Islet precursor cell (in vitro differentiated cells): Measurements from ENCODE around the gene IFIT1B.
A peak's percentile ranks its signal among the peaks of the same experiment; 100 is the strongest.
"Not testable (repeated sequence)": the region's sequence is repeated elsewhere in the genome, so short reads cannot be mapped to it uniquely, and the experiment has no call there.

Experiments used
- DNase-seq: peaks from one replicate; pipeline ENCODE4 v3.0.0-alpha.2; 2018

The IFIT1B gene

DNA sequence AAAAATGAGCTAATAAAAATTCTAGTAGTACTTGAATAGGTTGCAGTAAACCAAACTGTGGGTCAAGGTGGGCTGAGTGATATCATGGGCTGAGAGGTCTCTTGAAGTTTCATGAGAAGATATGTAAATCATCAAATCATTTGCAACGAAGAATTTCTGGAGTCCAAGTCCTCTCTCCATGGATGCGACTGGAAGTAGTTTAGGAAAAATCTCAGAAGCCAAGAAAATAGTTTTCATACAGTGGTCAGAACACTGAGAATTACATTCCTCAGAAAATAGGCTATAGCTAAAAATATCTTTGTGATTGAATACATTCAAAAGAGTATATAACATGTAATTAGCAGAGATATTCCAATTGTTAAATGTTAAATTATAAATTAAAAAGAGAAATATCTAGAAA is 10.9 kb downstream of the IFIT1B start:
- DNase-seq = no peak

DNA sequence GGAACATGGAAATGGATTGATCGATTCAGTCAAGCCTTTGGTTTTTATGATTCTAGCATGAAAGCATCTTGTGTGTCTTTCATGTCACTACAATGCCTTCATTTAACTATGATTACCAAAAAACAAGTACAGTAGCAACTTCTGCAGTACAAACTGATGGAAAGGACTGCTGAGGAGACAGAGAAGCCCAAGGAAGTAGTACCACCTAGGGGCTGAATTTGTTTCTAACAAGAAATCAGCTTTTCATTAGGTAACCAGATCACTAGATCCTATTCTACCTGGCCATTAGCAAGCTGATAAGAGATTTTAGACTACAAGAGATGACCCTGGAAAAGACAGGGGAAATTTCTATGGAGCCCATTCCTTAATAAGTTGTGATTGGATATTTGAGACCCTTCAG is 11.4 kb downstream of the IFIT1B start:
- no peak for DNase-seq

DNA sequence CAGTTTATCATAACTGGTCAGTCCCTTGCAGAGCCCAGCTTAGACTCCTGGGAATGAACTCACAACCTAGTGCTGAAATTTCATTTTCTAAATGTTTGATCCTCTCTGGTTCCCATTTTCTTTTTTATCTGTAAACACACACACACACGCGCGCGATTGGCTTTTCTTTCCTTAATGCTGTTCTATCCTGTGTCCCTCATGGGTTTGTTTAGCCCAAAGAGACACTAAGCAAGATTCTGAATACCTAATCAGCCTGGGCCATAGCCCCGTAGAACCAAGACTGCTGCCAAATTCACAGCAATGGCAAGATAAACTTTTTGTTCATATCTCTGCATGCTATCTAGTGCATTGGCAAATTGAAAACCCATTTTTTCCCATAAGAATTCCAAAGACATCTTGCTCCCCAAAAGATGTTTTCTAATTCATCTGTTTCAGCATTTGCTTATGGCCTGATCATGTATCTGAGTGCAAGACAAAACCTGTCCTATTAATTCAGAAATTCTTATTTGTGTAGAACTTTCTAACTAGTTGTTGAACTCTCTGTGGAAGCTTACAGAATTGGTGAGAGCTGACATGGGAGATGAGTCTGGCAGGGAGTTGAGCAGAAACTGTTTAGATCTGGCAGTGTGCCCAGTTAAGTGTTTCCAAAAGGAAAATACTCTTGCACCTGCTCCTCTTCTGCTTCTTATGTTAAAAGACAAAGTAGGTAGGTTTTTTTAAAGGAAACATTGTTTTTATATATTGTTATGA is 12.8 kb downstream of the IFIT1B start:
- no peak for DNase-seq

DNA sequence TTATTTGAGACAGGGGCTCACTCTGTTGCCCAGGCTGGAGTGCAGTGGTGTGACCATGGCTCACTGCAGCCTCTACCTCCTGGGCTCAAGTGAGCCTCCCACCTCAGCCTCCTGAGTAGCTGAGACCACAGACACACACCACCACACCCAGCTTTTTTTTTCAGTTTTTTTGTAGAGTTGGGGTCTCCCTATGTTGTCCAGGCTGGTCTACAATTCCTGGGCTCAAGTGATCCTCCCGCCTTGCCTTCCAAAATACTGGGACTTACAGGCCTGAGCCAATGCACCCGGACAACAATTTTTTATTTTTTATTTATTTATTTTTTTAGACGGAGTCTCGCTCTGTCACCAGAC is 13.3 kb downstream of the IFIT1B start:
- DNase-seq = not testable (repeated sequence)

DNA sequence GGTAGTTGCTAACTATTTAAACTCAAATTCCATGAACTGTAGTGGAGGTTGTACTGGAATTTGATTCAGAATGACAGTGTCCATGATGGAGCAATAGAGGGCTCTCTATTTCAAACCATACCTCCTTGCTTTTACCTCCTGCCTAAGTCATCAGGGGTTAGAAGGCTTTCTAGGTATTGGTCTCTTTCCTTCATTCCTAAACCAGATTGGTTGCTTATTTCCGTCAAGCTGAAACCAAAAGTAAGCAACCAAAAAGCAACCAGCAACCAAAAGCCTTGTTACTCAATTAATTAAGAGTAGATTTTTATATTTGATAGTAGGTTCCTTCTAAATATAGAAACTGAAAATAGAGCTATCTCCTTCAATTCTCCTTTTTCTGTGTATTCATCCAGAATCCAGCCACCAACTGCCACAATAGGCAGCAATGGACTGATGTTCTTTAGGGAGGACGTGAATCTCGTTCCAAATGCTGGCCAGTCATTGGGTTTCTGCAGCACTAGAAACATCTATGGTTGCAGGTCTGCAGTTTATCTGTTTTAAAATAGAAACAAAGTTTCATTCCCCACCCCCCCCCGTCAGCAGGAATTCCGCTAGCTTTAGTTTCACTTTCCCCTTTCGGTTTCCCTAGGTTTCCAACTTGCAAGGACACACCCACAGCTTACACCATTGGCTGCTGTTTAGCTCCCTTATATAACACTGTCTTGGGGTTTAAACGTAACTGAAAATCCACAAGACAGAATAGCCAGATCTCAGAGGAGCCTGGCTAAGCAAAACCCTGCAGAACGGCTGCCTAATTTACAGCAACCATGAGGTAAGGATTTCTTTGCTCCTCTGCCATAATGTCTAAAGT is 14.3 kb downstream of the IFIT1B start, which contains the start of gene IFIT1:
IFIT1 (plus strand) TSS at position 717 of the 850 bp plus-strand sequence; CDS start at position 807, 90 bp downstream.
- DNase-seq = no peak

DNA sequence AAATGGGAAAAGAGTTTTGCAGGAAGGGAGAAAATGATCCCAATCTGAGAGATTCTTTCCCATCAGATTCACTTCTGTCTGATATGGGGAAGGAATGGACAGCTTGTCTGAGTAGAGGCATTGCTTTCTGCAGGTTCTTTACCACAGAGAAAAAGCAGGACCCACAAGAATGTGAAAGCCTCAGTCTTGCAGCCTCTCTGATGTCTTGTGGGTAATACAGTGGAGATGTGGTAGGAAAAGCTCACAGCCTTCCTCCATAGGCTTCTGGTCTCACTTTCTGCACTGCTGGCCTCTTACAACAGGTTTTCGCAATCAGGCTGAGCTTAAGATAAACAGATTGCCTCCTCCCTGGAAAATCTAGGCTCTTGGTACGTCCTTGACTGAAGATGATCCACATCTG is 15.1 kb downstream of the IFIT1B start:
- peak; percentile 72 for DNase-seq

DNA sequence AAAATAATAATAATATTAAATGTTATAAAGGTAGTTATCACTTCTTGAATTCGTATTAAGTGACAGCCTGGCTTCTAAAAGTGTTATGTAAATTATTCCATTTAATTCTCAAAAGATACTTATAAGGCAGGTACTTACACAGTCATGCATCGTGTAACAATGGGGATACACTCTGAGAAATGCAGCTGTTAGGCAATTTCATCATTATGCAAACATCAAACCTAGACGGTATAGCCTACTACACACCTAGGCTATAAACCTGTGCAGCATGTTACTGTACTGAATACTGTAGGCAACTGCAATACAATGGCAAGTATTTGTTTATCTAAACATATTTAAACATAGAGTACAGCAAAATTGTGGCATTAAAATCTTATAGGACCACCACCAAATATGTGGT is 16.0 kb downstream of the IFIT1B start:
- no peak for DNase-seq

DNA sequence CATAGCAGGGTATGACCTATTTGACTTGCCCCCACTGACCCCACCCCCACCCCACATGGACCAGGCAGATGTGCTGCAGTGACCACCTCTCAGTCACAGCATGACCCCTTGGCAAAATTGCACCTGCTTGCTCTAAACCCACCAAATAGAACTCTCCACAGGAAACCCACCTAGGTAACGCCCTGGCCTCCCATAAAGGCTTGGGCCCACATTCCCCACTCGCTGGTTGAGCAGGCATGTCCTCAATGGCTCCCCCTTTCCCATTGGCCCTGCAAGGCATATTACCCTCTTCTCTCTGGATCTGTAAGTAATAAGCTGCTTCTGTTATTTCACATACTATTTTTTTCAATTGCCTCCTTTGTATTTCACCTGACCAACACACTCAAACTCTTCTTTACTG is 17.3 kb downstream of the IFIT1B start:
- no peak for DNase-seq

DNA sequence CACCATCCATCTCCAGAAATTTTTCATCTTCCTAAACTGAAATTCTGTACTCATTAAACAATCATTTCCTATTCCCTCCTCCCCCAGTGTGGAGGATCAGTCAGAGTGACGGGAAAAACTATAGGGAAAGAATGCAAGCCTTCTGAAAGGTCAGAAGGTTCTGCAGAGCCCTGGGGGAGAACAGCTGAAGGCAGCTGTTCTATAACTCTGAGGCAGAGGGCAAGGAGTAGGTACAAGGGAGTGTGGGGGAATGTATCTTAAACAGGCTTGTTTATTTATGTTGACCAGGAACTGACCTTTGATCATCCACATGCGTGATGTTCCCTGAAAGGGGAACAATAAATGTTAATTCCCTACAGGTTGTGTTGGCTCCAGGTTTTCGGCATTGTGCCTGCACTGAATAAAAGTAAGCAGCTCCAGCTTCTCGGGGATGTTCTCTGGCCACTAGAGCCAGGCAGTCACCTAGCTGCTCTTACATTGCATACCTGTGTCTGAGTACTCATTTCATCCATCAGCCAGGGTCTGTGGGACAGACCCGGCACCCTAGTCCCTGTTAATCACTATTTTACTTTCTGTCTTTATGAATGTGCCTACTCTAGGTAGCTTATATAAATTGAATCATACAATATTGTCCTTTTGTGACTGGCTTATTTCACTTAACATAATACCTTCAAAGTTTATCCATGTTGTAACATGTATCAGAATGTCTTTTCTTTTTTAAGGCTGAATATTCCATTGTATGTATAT is 20.3 kb downstream of the IFIT1B start:
- no peak for DNase-seq

DNA sequence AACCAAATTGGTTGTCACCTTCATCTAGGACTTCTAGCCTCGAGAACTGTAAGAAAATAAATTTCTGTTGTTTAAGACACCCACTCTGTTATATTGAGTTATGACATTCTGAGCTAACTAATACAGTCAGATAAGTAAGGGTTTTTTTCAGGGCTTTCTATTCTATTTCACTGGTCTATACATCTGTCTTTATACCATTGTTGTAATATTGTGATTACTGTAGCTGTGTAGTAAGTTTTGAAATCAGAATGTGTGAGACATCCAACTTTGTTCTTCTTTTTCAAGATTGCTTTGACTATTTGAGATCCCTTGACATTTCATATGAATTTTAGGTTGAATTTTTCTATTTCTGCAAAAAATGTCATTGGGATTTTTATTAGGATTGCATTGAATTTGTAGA is 22.1 kb downstream of the IFIT1B start:
- no peak for DNase-seq

DNA sequence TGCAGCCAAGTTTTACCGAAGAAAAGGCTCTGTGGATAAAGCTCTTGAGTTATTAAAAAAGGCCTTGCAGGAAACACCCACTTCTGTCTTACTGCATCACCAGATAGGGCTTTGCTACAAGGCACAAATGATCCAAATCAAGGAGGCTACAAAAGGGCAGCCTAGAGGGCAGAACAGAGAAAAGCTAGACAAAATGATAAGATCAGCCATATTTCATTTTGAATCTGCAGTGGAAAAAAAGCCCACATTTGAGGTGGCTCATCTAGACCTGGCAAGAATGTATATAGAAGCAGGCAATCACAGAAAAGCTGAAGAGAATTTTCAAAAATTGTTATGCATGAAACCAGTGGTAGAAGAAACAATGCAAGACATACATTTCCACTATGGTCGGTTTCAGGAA is 25.2 kb downstream of the IFIT1B start:
- no peak for DNase-seq

DNA sequence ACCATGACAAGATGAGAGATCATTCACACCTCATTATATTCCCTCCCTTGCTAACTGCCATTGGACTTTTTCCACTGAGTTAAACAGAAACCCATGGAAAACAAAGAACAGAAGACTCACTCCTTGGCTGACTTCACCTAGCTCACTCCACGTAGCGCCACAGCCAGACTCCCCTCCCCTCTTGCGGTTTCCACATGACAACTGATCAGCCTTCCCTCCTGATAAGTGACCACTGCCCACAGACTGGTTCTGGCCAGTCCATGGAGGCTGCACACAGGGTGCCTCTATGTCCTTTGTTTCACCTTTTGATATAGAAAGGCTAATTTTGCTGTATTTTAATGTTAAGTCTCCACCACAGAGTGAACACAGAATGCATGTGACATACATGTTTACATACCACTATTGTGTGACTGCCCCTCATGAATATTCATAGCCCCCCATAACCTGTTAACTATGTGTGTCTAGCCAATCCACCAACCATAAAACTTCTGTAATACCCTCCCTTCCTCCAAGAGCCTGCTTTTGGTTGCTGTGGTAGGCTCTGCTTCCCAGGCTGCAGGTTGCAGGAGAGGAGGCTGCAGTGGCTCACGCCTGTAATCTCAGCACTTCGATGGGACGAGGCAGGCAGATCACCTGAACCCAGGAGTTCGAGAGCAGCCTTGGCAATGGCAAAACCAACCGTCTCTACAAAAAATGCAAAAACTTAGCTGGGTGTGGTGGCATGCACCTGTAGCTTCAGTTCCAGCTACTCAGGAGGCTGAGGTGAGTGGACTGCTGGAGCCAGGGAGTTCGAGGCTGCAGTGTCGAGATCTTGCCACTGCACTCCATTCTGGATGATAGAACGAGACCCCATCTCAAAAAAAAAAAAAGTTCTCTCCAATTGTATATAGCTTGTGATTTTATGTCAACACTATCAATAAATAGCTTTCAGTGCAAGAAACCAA is 26.5 kb downstream of the IFIT1B start:
- DNase-seq = no peak

DNA sequence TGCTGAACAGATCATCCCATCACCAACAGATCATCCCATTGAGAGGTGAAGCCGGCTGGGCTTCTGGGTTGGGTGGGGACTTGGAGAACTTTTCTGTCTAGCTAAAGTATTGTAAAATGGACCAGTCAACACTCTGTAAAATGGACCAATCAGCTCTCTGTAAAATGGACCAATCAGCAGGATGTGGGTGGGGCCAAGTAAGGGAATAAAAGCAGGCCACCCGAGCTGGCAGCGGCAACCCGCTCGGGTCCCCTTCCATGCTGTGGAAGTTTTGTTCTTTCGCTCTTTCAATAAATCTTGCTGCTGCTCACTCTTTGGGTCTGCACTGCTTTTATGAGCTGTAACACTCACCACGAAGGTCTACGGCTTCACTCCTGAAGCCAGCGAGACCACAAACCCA is 28.3 kb downstream of the IFIT1B start:
- not testable (repeated sequence) for DNase-seq

DNA sequence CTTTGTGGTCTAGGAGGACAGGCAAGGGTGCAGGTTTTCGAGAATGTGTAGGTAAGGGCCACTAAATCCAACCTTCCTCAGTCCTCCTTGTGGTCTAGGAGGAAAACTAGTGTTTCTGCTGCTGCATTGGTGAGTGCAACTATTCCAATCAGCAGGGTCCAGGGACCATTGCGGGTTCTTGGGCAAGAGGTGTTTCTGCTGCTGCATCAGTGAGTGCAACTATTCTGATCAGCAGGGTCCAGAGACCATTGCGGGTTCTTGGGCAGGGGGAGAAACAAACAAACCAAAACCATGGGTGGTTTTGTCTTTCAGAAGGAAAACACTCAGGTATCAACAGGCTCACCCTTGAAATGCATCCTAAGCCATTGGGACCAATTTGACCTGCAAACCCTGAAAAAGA is 29.9 kb downstream of the IFIT1B start:
- not testable (repeated sequence) for DNase-seq

DNA sequence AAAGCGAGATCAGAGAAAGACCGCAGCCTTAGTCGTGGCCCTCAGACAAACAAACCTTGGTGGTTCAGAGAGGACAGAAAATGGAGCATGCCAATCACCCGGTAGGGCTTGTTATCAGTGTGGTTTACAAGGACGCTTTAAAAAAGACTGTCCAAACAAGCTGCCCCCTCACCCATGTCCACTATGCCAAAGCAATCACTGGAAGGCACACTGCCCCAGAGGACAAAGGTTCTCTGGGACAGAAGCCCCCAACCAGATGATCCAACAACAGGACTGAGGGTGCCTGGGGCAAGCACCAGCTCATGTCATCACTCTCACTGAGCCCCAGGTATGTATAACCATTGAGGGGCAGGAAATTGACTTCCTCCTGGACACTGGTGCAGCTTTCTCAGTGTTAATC is 31.4 kb downstream of the IFIT1B start:
- DNase-seq = not testable (repeated sequence)

DNA sequence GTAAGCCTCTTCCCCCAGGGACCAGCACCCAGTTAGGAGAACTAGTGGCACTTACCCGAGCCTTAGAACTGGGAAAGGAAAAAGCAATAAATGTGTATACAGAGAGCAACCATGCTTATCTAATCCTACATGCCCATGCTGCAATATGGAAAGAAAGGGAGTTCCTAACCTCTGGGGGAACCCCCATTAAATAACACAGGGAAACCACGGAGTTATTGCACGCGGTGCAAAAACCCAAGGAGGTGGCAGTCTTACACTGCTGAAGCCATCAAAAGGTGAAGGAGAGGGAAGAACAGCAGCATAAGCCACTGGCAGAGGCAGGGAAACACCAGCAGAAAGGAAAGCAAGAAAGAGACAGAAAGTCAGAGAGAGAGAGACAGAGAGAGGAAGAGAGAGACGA is 32.7 kb downstream of the IFIT1B start:
- DNase-seq = not testable (repeated sequence)

DNA sequence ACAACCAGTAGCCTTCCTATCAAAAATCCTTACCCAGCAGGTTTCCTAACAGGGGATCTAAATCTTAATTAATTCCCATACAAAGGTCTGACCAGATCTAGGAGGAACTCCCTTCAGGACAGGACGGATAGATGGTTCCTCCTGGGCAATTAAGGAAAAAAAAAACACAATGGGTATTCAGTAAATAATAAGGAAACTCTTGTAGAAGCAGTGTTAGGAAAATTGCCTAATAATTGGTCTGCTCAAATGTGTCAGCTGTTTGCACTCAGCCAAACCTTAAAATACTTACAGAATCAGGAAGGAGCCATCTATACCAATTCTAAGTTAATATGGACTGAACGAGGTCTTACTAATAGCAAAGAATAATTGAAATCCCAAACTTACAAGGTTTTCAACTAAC is 33.3 kb downstream of the IFIT1B start:
- DNase-seq = not testable (repeated sequence)

DNA sequence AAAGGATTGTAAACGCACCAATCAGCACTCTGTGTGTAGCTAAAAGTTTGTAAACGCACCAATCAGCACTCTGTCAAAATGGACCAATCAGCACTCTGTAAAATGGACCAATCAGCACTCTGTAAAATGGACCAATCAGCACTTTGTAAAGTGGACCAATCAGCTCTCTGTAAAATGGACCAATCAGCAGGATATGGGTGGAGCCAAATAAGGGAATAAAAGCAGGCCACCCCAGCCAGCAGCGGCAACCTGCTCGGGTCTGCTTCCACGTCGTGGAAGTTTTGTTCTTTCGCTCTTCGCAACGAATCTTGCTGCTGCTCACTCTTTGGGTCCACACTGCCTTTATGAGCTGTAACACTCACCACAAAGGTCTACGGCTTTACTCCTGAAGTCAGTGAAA is 34.4 kb downstream of the IFIT1B start:
- DNase-seq = not testable (repeated sequence)

DNA sequence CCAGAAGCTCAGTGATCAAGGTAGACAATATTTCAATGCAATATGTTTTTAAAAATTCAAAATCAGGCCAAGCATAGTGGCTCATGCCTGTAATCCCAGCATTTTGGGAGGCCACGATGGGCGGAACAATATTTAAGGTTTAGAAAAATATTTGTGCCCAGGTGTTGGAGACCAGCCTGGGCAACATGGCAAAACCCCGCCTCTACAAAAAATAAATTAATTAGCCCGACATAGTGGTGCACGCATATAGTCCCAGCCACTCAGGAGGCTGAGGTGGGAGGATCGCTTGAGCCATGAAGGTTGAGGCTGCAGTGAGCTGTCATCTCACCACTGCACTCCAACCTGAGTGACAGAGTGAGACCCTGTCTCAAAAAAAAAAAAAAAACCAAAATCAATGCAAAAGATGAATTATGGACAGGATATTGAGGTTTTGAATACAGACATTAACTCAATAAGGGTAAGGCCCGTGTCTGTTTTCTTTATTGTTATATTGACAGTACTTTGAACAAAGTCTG is 35.6 kb downstream of the IFIT1B start:
- no peak for DNase-seq

DNA sequence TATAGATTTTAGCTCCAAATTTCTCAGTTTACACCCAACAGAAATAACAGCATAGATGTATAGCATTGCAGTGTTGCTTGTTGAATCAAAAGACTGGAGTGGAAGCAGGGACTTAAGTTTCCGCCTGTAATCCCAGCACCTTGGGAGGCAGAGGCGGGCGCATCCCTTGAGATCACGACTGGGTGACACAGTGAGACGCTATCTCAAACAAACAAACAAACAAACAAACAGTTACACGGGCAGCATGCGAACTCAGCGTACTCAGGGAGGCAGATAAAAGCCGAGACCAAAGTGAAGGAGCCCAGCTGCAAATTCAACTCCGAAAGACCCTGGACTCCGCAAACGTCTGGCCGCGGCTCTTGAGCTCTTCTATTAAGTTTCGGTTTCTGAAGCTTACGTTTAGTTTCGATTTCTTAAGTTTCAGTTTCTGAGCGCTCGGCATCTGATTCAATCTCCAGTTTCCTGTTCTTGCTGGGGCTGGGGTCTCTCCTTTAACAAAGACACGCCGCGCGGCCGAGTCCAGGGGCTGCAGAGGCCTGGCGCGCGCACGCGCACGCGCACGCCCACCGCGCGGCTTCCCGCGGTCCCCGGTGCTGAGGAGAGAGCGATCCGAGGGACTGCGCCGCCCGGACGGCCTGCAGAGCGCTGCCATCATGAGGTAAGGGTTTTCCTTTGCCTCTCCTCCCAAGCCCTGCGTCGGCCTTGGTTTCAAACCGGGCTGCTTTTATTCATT is 36.5 kb downstream of the IFIT1B start, which contains the start of gene IFIT5:
IFIT5 (plus strand) TSS at position 423 of the 733 bp plus-strand sequence; CDS start at position 654, 231 bp downstream.
- peak; percentile 81 for DNase-seq
